Fibroblast of skin of right biceps (primary cell): ENCODE results near the gene WIPF3.

Source experiments
- DNase-seq: peaks from one replicate; pipeline ENCODE4 v3.0.0-alpha.2; 2013

WIPF3 gene

DNA sequence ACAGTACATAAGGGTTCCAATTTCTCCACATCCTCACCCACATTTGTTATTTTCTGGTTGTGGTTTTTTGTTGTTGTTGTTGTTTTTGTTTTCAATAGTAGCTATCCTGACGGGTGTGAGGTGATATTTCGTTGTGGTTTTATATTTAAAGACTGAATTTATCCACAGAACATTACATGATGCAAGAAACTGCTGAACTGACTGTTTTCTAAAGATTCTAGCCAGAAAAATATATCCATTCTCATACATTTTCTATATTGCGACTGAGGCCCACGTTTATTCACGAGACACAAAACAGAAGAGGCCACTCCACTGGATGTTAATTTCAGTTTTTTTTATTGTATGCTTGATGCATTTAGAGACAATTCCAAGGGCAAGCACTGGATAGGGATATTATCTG, 113.5 kb downstream of the WIPF3 start:
- DNase-seq: no peak

DNA sequence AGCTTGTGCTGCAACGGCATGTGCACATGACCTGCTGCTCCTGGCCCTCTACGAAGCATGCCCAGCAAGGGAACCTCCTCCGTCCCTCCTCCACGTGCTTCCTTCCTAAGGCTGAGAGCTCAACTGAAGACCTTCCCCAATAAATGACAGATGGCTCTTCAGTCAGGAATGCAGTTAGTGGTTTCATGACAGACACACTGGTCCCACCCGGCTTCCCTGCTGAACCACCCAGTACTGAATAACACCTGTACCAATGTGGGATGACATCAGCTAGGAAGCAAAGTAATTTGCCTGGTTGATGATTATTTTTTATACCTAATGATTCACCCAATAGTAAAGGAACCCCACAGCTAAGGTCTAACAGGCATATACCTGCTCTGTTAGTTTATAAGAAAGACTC, 114.2 kb downstream of the WIPF3 start:
- no peak for DNase-seq

DNA sequence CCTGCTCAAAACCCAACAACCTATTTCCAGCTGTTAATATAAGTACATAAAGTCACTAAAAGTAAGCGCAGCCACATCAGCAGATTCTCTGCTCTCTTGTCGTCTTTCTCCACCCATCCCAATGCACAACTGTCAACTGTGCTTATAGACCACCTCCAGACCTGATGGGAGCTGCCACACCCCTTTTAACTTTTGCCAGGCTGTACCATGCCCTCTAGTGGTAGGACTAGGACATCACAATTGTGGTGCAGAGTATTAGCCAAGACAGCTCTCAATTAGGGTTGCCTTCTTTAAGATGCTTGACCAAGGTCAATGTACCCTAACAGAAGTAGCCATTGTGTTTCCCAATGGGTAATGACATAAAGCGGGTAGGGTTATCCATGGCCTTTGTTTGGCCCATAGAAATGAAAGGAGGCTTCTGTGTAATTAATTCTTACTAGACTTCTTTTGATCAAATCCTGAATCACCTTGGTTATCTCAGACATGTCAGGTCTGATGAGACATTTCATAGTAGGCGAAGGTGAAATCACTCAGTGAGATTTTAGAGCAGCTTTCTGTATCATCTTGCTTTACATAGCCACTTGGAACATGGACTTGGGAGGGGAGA, 115.2 kb downstream of the WIPF3 start:
- DNase-seq: peak; percentile 58

DNA sequence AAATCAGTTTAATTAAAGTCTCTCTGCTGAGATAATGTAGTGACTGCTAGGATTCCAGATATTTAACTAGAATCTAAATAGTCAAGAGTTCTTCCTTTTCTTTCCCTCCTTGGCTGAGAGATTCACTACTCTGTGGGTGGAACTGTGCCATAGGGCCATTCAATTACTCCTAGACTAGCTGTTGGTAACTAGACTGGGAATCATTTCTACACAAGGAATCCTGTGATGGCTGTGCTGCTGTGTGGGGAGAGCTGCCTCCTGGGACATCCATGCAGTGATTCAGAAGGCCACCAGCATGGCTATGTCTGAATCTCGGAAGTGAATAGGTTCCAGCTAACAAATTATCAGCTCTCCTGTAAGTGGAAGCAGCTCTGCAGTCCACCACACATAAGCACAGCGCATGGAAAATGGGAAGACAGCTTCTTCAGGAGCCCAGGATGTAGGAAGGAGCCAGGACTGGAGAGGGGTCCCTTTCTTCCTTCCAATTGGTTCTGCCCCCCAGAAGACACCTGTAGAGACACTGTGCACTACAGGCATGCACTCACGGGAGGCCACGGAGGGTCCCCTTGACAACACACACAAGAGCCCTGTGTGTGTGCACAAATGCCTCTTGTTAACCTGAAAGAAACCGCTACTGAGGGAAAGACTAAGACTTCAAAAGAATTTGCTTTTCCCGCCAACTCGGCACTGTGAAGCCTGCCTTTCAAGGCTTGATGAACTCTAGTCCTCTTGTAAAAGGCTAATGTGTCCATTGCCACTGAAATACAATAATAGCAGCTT, 116.8 kb downstream of the WIPF3 start:
- no peak for DNase-seq

DNA sequence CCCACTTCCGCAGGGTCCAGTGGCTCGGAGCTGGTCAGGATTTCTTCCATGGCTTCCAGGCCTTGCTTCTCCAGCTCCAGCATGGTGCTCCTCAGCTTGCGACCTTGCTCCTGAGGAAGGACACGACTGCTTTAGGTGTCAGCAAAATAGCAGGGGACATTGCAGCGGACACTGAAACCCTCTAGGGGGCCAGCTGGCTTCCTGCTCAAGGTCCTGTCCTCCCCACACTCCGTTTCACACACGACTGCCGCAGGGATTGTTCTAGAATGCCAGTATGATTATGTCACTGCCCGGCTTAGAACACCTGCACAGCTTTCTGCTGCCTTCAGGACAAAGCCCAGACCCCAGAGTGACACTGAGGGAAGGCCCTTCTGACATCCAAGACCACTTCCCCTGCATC, 117.7 kb downstream of the WIPF3 start:
- no peak for DNase-seq

DNA sequence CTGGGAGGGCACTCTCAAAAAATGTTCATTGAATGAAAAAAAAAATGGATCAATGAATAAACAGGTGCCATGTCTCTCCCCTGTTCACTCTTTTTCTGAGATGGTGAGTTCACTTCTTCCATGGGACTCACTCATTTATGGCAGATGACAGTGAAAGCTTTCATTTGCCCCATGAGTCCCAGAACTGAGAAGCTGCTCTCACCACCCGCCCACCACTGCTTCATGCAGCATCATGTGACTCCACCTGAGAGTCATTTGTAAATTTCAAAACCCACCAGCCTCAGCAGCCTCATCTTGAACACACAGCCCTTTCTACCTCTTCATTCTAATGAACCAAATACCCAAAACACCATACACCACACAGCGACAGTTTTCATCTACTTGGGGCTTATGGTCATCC, 118.4 kb downstream of the WIPF3 start:
- no peak for DNase-seq

DNA sequence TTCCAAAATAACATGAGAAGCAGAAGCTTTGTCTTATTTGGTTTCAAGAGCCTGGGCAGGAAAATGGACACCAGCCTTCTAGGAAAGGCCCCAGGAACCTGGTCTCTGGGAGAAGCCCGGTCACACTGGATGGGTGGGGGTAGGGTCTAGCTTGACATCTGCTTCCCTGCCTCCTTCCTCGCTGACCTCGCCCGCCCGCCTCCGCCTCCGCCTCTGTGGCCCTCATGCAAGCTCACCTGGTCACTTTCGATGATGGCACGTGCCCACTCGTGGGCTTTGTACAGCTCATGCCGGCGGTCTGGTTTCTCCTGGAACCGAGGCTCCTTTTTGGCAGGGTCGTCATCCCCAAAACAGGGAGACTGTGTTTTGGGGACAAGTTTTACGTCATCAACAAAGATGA, 119.9 kb downstream of the WIPF3 start:
- DNase-seq: no peak

DNA sequence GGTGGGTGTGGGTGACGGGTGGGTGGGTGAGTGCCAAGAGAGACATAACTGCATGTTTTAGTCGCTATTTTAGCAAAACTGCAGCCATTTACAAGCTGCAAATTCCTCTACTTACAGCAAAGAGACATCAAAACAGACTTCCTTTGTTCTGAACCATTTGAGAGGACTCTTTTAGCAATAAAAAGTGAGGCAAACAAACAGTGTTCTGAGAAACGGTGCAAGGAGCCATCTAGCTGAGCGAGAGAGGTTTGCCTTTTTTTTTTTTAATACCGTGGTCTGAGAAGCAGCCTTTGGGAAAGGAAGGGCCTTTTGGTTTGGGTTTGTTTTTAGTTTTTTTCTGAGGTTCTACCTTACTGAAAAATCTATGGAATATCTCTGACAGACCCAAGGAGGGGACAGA, 120.4 kb downstream of the WIPF3 start:
- no peak for DNase-seq

DNA sequence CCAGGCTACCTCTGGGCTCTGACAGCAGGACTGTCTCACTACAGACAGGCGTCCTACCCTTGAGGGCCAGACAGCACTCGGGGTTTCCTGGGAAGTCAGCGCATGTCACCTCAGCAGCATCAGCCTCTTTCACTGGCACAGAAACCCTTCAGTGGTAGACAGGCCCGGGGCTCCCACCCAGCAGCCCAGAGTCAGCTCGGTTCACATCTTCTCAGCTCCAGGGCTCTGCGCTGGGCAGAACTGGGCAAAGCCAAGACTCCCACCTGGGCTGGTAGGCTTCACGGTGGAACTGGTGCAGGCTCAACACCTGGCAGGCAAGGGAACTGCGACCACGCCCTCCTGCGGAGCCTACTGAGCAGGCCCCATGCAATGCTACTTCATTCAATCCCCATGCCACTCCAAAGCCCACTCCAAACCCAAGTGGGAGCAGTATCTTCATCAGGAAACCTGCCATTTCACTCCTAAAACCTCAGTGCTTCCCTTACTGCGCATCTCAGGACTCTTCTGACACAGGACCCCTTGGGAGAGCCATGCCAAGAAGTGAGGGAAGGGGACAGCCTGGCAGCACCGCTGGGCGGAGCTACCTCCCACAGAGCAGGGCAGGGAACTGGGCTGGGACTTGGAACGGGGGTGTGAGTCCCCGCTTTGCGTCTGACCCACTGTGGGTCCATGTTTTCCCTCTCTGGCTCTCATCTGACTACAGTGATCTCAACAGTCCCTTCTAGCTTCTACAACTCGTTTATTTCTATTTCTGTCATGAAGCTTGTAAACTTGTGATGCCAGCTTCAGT, 122.9 kb downstream of the WIPF3 start:
- no peak for DNase-seq

DNA sequence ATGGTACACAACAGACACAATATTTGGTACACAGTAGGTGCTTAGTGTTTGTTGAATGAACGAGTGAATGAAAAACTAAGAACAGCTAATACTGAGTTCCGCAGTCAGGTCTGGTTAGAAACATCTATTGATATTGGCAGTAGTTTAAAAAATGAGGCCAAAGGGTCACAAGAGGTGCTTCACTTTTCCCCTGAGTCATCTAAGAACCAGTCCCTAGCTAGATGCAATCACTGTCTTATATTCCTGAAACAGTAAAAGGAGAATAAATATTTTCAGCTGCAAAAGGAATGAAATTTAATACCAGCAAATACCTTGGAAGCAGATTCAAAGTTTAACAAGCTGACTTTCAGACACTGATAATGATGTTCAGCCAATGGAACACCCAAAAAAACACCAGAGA, 128.8 kb downstream of the WIPF3 start:
- DNase-seq: no peak

DNA sequence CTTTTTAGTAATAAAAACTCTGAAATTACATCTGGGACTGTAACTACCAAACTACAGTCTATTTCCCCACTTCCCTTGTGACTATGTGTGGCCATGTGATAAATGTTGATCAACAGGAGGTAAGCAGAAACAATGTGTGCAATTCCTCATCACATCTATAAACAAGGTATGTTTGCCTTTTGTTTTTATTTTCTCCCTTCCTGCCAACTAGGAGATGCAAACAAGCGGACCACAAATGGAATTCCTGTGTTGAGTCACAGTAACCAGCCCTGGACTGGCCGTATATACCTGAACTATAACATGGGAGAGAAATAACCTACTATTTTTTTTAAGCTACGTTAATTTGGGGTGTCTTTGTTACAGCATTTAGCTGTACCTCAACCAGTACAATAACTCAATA, 130.8 kb downstream of the WIPF3 start:
- DNase-seq: no peak

DNA sequence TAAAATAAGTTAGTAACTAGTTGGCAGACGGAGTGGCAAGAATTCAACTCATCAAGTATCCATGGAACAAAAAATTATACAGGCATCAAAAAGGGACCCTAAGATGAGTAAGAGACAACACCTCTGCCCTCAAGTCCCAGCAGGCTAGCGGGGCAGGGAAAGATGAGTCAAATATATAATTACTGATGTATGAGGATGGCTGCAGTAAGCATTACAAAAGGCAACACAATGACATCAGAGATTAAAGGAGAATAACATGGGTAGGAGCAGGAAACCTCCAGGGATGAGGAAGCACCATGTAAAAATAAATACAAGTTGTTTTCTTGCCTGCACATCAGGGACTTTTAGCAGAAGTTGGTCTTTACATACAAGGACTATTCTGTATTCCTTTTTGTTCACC, 133.9 kb downstream of the WIPF3 start:
- DNase-seq: peak; percentile 6

DNA sequence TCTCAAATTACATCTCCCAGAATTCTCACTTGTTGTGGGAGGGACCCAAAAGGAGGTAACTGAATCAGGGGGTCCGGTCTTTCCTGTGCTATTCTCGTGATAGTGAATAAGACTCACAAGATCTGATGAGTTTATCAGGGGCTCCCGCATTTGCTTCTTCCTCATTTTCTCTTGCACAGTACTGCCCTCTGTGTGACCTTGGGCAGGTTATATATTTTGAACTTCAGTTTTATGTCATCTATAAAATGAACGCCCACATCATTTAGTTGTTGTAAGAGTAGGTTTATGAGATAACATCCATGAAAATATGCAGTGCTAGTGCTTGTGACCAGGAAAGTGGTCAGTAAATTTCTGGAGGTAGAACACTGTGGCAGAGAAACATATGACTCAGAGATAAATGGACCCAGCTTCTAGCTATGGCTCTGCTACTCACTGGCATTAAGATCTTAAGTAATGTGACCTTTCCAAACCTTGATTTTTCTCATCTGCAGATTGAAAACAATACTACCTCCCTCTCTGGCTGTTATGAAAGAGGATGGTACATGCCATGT, 139.0 kb downstream of the WIPF3 start:
- DNase-seq: no peak

DNA sequence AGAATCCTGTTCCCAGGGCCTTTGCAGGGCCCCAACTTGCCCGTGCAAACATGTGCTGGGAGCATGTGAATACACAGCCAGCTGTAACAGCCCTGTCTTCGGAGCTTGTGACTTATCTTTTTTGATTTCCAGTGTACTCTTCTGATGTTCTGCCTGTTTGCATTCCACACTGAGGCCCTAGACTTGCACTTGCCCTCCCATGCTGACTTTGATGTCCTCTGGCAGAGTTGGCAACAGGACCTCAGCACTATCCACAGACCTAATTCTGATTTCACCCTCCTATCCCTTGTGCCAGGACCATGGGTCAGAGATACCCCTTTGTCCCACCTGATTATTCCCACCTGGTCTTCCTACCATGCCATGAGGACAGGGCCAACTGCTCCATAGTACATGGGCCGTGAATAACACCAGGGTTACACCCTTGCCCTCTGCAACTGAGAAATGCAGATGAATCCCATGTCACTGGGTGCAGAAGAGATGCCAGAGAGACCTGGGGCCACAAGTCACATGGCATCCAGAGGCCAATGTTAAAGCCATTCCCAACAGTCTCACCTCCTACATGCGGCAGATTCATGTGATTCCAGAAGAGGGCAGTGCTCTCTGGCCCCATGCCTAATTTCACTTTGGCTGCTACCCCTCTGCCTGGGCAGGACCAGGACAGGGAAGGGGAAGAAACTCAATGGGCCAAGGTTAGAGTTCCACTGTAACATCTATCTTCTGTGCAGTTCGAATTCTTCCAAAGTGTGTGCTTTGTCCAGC, 140.3 kb downstream of the WIPF3 start:
- DNase-seq: peak; percentile 42

DNA sequence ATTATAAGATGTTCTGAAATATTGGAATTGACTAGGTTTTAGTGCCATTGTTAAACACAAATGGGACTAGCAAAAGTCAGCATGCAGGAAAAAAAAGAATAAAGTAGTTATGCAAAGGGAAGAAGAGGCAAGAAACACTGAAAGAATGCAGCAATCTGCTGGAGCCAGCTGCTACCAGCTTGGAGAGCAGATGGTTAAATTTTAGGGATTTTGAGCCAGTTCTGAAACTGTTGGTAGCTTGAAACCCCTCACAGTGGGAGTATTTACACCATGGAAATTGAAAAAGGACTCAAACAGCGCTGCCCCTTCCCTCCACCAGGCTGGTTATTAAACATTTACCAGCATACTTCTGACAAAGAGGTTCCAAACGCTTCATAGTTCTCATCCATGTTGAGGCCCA, 142.3 kb downstream of the WIPF3 start:
- no peak for DNase-seq

DNA sequence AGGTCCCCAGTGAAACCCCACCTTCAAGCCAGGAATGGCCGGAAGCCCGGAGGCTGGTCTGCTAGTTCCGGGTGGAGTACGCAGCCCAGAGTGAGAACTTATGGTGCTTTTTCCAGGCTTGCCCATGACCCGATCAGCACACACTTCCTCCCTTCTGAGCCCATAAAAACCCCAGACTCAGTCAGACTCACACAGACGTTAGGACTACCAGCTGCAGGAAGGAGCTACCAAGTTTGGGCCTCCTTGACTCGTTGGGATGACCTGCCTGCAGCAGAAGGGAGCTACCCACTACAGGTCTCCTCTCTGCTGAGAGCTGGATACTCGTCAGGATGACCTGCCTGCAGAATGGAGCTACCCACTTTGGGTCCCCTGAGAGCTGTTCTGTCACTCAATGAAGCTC, 144.2 kb downstream of the WIPF3 start:
- no peak for DNase-seq

DNA sequence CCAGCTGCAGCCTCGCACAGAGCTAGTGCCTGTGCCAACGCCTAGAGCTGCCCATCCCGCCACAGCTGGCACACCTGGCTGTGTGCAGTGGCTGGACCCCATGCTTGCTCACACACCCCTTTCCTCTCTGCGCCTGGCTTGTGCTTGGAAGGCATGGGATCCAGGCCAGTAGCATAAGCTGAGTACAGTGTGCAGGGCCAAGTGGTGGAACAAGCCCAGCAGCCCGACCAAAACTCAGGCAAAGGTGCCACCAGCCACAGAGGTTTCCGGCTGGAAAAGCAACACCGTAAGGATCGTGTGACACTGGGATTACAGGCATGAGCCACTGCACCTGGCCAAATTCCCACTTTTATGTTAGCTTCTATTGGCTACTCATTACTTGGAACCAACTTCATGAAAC, 144.9 kb downstream of the WIPF3 start:
- no peak for DNase-seq

DNA sequence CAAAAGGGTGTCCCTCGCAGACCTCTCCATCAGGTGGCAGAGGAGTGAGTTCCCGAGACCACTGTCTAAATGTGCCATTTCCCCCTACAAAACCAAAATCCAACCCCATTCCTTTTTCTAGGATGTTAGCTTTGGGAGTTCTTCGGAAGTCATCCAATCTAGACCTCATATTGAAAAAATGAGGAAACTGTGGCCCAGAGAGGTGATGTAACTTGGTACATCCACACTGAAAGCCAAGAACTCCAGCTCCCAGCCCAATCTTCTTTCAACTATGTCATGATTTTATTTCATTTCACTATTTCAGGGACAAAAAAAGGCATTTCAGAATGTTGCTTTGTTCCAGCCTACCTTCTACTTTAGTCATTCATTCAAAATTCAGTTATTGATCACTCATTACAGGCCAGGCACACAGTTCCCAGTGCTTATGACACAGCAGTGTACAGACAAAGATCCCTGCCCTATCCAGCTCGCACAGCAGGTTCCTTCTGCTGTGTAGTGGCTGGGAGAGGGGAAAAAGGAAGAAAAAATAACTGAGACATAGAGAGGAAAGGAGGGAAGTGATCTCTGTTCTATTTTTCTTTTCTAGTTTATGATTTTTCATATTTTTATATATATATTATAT, 147.5 kb downstream of the WIPF3 start:
- DNase-seq: peak; percentile 32

DNA sequence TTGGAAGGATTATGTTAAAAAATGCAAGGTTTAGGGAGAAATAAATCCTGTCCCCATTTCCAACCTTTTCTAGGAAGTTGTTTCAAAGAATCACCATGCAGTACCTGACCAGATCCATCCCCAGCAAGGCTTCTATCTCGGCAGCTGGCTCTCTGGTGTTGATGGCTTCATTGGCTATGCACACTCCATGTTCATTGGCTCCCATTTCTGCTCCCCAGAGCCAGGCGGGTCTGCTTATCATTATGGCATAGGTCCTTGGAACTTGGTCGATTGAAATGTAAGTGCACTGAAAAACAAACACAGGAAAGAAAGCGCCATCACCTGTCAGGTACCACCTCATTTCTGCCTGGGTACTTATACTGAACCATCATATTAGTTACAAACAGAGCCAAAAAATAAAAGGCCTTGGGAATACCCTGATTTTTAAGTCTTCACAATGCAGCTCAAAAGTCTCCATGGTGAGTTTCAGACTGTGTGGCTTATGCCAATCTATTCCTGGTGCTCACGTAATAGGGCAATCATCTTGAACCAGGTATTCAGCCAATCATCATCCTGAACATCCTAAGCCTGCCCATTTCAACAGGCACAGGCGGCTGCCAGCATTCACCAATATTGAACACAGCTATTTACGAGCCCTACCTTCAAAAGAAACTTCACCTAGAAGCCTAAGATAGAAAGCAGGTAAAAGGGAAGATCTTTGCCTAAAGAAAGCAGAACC, 148.9 kb downstream of the WIPF3 start:
- no peak for DNase-seq

DNA sequence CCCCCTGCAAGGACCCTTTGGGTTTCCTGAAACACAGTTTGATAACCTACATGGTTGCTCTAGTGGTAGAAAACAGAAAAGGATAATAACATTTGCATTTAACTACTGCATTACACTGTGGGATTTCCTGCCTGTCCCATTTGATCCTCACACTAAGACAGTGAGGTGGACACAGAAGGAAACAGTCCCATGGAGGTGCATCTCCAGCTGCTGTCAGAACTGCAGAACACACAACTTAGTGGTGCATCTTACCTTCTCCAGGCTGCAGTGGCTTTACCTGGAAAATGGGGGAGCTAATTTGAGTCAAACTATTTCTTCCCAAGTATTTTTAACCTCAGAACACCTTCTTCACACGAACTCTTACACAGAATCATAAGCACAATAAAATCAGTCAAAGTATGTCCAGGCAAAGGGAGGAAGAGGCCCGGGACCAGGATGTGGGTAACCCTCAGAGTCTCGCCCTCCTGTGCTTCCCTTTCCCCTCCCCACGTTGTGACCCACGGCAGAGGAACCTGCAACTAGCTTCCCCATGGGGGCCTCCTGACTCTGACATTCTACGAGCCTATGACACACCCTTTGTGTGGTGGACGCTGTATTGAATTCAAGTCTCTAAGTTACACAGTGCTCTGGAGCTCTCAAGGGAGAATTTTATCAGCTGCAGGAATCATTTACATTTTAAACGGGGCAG, 149.6 kb downstream of the WIPF3 start:
- DNase-seq: no peak

DNA sequence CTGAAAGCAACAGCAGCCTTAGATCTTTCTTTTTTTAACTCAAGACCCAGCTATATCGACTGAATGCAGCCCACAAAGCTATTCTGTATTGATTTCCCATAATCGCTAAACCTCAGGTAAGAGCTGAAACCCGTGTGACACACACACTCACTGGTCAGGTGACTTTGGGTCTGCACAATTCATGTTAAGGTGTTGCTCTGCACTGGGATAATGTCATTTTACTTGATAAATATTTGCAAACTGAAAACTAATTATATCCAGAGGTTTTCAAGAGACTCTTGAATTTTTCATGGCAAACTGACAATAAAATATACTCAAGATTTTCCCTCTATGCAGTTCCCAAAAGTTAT, 150.2 kb downstream of the WIPF3 start:
- DNase-seq: no peak
